ENCODE results near the gene BYSL. TPM values are rescaled to one million over a fixed set of nuclear protein-coding genes. Genes with fewer than 3 reads are reported as not detected.

Gene BYSL
- total and polyA plus RNA-seq, 5 experiments from 2014 or later, result 3.5 to 7.6 (median 5.3) TPM

DNA sequence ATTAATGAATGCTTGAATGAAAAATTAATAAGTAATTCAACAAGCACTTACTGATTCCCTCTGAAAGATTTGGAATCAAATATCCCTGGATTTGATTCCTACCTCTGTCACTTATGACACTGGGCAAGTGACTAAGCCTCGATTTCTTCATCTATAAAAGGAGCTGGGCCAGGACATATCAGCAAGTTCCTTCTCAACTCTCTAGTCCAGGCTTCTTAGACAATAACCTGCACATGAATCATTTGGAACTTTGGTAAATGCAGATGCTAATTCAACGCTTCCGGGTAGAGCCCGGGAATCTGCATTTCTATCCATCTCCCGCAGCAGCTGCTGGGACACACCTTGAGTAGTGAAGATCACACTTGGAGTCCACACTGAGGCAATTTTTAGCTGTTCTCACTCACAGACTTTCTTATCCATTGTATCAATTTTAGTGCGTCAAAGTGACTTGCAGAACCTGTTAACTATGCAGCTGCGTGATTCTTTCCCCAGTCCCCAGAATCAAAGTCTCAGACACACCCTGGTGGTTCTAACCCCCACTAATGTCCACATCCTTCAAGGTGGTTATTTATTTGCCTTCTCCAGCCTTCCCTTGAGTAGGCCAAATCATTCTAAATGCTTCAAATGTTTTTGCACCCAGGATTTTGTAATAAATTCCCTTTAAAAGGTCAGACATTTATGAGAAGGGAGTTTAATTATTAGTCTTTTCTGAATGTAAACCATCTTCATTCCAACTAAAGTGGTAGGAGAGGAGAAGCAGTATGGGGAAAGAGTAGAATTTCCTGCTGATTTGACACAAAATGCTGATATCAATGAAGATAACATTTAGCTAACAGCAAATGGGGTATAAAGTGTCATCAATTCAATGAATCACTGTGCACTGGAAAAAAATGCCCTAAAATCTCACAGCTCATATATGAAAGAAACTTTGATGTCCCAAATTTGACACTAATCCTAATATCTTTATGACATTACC is 46.3 kb downstream of the BYSL start:
- peak overlapping the region in 7 of 10 donors; percentile 0 to 65 (median 39) for H3K4me3 Mint-ChIP-seq
- DNase-seq, result no peak
- no peak for ATAC-seq

DNA sequence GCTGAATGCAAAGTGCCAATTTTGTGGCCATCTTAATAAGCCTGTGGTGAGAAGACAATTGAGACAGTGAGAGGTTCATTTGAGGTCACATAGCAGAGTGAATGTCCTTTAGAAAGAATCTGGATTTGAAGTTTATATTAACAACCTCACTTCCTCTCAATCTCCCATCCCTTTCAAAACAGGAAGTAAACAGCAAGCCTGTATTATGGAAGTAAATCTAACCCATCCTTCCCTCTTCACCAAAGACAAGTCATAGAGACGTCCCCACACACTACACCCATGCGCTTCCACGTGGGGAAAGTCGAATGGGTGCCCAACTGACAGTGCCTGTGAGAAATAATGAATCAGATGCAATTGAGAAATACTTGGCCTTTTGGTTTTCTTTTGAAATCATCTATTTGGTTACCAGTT is 49.1 kb downstream of the BYSL start:
- peak overlapping the region; percentile 1 to 64 (median 43) for H3K4me3 Mint-ChIP-seq
- H3K27me3 Mint-ChIP-seq, result no peaks in the 10 kb centered on the region
- peaks cover 0 to 66% (median 7%) of the 10 kb centered on the region in 3 donors for H3K36me3 Mint-ChIP-seq
- POLR2A ChIA-PET, result interaction anchor here (0.6 kb wide), 1 partner anchor 11 kb away, joined by 3 read pairs; no protein-coding TSS in a partner anchor
- no peaks in the 10 kb centered on the region for H3K9me3 Mint-ChIP-seq
- DNase-seq (peak in 1 of 10 donors; percentile 17), ATAC-seq (peak; percentile 56 to 69)
- H3K27ac Mint-ChIP-seq, result peak overlapping the region; percentile 61 to 95 (median 84)
- peaks cover 26 to 92% (median 83%) of the 10 kb centered on the region in 4 donors for H3K4me1 Mint-ChIP-seq

More for the DNA sequence above, 46.3 kb downstream of the BYSL start:
- H3K36me3 Mint-ChIP-seq, result peaks cover 0 to 74% (median 8%) of the 10 kb centered on the region in 3 donors
- no peaks in the 10 kb centered on the region for H3K9me3 Mint-ChIP-seq
- H3K4me1 Mint-ChIP-seq, result peaks cover 41 to 88% (median 84%) of the 10 kb centered on the region in 4 donors
- no peaks in the 10 kb centered on the region for H3K27me3 Mint-ChIP-seq
- POLR2A ChIA-PET, result interaction anchor here (0.6 to 2.2 kb wide), 5 partner anchors 25 to 81 kb away, joined by 3 to 6 read pairs (median 4); no protein-coding TSS in a partner anchor
- peak overlapping the region; percentile 53 to 89 (median 66) for H3K27ac Mint-ChIP-seq

GRCh38 chr6:41972826-41973225 is 51.5 kb downstream of the BYSL start:
- H3K27ac Mint-ChIP-seq, result peak overlapping the region; percentile 7 to 90 (median 72)
- ATAC-seq (no peak), DNase-seq (no peak)
- no peaks in the 10 kb centered on the region for H3K9me3 Mint-ChIP-seq
- POLR2A ChIA-PET, result interaction anchor here (1.9 kb wide), 1 partner anchor 9 kb away, joined by 5 read pairs; no protein-coding TSS in a partner anchor
- H3K27me3 Mint-ChIP-seq, result no peaks in the 10 kb centered on the region
- peaks cover 29 to 92% (median 84%) of the 10 kb centered on the region in 4 donors for H3K4me1 Mint-ChIP-seq
- peaks cover 0 to 64% (median 12%) of the 10 kb centered on the region in 3 donors for H3K36me3 Mint-ChIP-seq
- peak overlapping the region in 4 of 10 donors; percentile 7 to 66 (median 37) for H3K4me3 Mint-ChIP-seq

GRCh38 chr6:41974281-41974825 is 53.1 kb downstream of the BYSL start:
- Mint-ChIP-seq H3K27ac (peak overlapping the region; percentile 14 to 89 (median 77)), H3K36me3 (peaks cover 0 to 59% (median 12%) of the 10 kb centered on the region in 3 donors)
- POLR2A ChIA-PET, result interaction anchor here (0.5 to 0.7 kb wide), 2 partner anchors 38 to 186 kb away, joined by 4 read pairs; no protein-coding TSS in a partner anchor

GRCh38 chr6:41975276-41975675 is 54.0 kb downstream of the BYSL start:
- no peak for ATAC-seq
- H3K36me3 Mint-ChIP-seq, result peaks cover 0 to 63% (median 12%) of the 10 kb centered on the region in 3 donors
- H3K4me1 Mint-ChIP-seq, result peaks cover 24 to 92% (median 81%) of the 10 kb centered on the region in 4 donors
- H3K9me3 Mint-ChIP-seq, result no peaks in the 10 kb centered on the region
- H3K27ac Mint-ChIP-seq, result peak overlapping the region; percentile 72 to 91 (median 84)
- peak in 1 of 10 donors; percentile 13 for DNase-seq
- POLR2A ChIA-PET, result interaction anchor here (0.6 to 1.0 kb wide), 2 partner anchors 29 to 37 kb away, joined by 5 to 6 read pairs; no protein-coding TSS in a partner anchor
- H3K27me3 Mint-ChIP-seq, result no peaks in the 10 kb centered on the region
- peak overlapping the region in 9 of 10 donors; percentile 26 to 58 (median 45) for H3K4me3 Mint-ChIP-seq

More at GRCh38 chr6:41974281-41974825, 53.1 kb downstream of the BYSL start:
- Mint-ChIP-seq H3K9me3 (no peaks in the 10 kb centered on the region), H3K27me3 (no peaks in the 10 kb centered on the region), H3K4me1 (peaks cover 27 to 91% (median 78%) of the 10 kb centered on the region in 4 donors), H3K4me3 (peak overlapping the region in 6 of 10 donors; percentile 2 to 55 (median 31))
- DNase-seq (no peak), ATAC-seq (no peak)

- peak overlapping the region in 9 of 10 donors; percentile 11 to 63 (median 43) for H3K4me3 Mint-ChIP-seq
- H3K4me1 Mint-ChIP-seq, result peaks cover 21 to 88% (median 80%) of the 10 kb centered on the region in 4 donors
- no peaks in the 10 kb centered on the region for H3K27me3 Mint-ChIP-seq
- peak overlapping the region; percentile 72 to 95 (median 88) for H3K27ac Mint-ChIP-seq
- POLR2A ChIA-PET, result interaction anchor here (0.6 to 1.1 kb wide), 5 partner anchors 20 to 62 kb away, joined by 3 to 4 read pairs (median 3); no protein-coding TSS in a partner anchor
- DNase-seq, result no peak
- no peaks in the 10 kb centered on the region for H3K9me3 Mint-ChIP-seq
- ATAC-seq, result no peak
- peaks cover 0 to 65% (median 15%) of the 10 kb centered on the region in 3 donors for H3K36me3 Mint-ChIP-seq
Measured at GRCh38 chr6:41976794-41977484, 55.6 kb downstream of the BYSL start.

Other genes with a start within 250 kb of the BYSL start
- 10 to 100 TPM in 1 of 2 experiments, 1 to 10 TPM in 1; 9.2 to 10.8 TPM for gene TFEB, start 185.9 kb upstream of the BYSL start, total RNA-seq
- gene TFEB, start 185.9 kb upstream of the BYSL start, polyA plus RNA-seq, result 1 to 10 TPM; 2.6 to 9.4 (median 6.1) TPM
- gene PGC, start 174.1 kb upstream of the BYSL start, total RNA-seq, result not detected
- gene PGC, start 174.1 kb upstream of the BYSL start, polyA plus RNA-seq, result not detected
- gene FRS3, start 141.6 kb upstream of the BYSL start, total RNA-seq, result 1 to 10 TPM; 7.5 to 7.6 TPM
- gene FRS3, start 141.6 kb upstream of the BYSL start, polyA plus RNA-seq, result 1 to 10 TPM in 2 of 3 donors, under 1 TPM in 1; 0.91 to 2.8 (median 2.1) TPM
- not detected for gene PRICKLE4, start 140.7 kb upstream of the BYSL start, total RNA-seq
- gene PRICKLE4, start 140.7 kb upstream of the BYSL start, polyA plus RNA-seq, result not detected
- 100 to 1,000 TPM; 134 to 135 TPM for gene TOMM6, start 133.8 kb upstream of the BYSL start, total RNA-seq
- gene TOMM6, start 133.8 kb upstream of the BYSL start, polyA plus RNA-seq, result 100 to 1,000 TPM; 433 to 440 (median 433) TPM
- 1 to 10 TPM; 2.0 to 3.0 TPM for gene USP49, start 26.1 kb upstream of the BYSL start, total RNA-seq
- gene USP49, start 26.1 kb upstream of the BYSL start, polyA plus RNA-seq, result under 1 TPM; 0.34 to 0.48 (median 0.42) TPM
- gene MED20, start 360 bp upstream of the BYSL start, total RNA-seq, result 10 to 100 TPM in 1 of 2 experiments, 1 to 10 TPM in 1; 8.8 to 12.5 TPM
- gene MED20, start 360 bp upstream of the BYSL start, polyA plus RNA-seq, result 1 to 10 TPM; 2.8 to 5.1 (median 4.3) TPM
- gene CCND3, start 20.3 kb downstream of the BYSL start, total RNA-seq, result 100 to 1,000 TPM; 282 to 291 TPM
- 100 to 1,000 TPM; 519 to 765 (median 628) TPM for gene CCND3, start 20.3 kb downstream of the BYSL start, polyA plus RNA-seq
- gene TAF8, start 129.0 kb downstream of the BYSL start, total RNA-seq, result 10 to 100 TPM; 61.3 to 73.8 TPM
- gene TAF8, start 129.0 kb downstream of the BYSL start, polyA plus RNA-seq, result 10 to 100 TPM; 24.4 to 36.8 (median 28.6) TPM
- gene C6orf132, start 221.1 kb downstream of the BYSL start, total RNA-seq, result under 1 TPM; 0.08 to 0.13 TPM
- under 1 TPM in 1 of 3 donors, not detected in 2; 0.08 TPM for gene C6orf132, start 221.1 kb downstream of the BYSL start, polyA plus RNA-seq